Muscle of leg (tissue), 11 donors: Measurements from ENCODE around the gene MARCHF3. TPM values are rescaled to one million over a fixed set of nuclear protein-coding genes. Genes with fewer than 3 reads are reported as not detected.
"Not testable (repeated sequence)": the region's sequence is repeated elsewhere in the genome, so short reads cannot be mapped to it uniquely, and the experiment has no call there.

Source experiments
- DNase-seq: peaks from one replicate; pipeline ENCODE4 v3.0.0; 2013
- H3K27ac ChIP-seq: one replicate; pipeline ENCODE4 v1.5.1; 2013; ENCODE audit warnings: mild to moderate bottlenecking, low read length, control low read depth
- H3K27me3 ChIP-seq: one replicate; pipeline ENCODE4 v1.6.1; 2013; ENCODE audit warnings: low read length; ENCODE audit not compliant: control insufficient read depth, insufficient read depth
- H3K36me3 ChIP-seq: one replicate; pipeline ENCODE4 v1.6.1; 2013; ENCODE audit warnings: low read length; ENCODE audit not compliant: control insufficient read depth, insufficient read depth
- H3K4me1 ChIP-seq: one replicate; pipeline ENCODE4 v1.6.1; 2013; ENCODE audit warnings: low read length; ENCODE audit not compliant: control insufficient read depth, insufficient read depth
- H3K4me3 ChIP-seq: one replicate; pipeline ENCODE4 v1.5.1; 2013; ENCODE audit warnings: low read length, control low read depth
- H3K9me3 ChIP-seq: replicated peaks from 2 replicates; pipeline ENCODE4 v1.6.1; 2013; ENCODE audit warnings: low read depth, low read length; ENCODE audit not compliant: control insufficient read depth
- WGBS: methylation state at CpG from one replicate; pipeline ENCODE4 v1.1.5; 2013; ENCODE audit warnings: missing lambda C conversion rate; ENCODE audit not compliant: insufficient coverage; 5-methylcytosine and 5-hydroxymethylcytosine counted together
- polyA plus RNA-seq, 8 donors: library from polyadenylated mRNA; unstranded; fragments of 120-200 nt; gene quantifications; one replicate each; pipeline versions ENCODE4 v1.2.1 to v1.2.3, GENCODE V29; 2013; ENCODE audit warnings: inconsistent platforms in 1 of 8, low replicate concordance in 1 of 8; ENCODE audit not compliant: insufficient read length in 8 of 8, insufficient read depth in 1 of 8
- total RNA-seq: library from RNA; stranded (reverse); fragments of 120-200 nt; gene quantifications from one replicate; pipeline ENCODE4 v1.2.4, GENCODE V29; 2013

Gene MARCHF3
- total and polyA plus RNA-seq, 9 donors, result 7.0 to 13.1 (median 10.4) TPM

GRCh38 chr5:126855266-126855665 is 175.1 kb downstream of the MARCHF3 start:
- WGBS, result 74% methylated on average over 3 of the region's 8 CpGs
- DNase-seq, result no peak
- Histone ChIP-seq H3K27ac (no peak overlapping the region), H3K27me3 (no peaks in the 10 kb centered on the region), H3K9me3 (no peaks in the 10 kb centered on the region), H3K4me1 (peaks cover 48% of the 10 kb centered on the region), H3K4me3 (no peak overlapping the region), H3K36me3 (no peaks in the 10 kb centered on the region)

- Histone ChIP-seq H3K27ac (no peak overlapping the region), H3K4me1 (peaks cover 48% of the 10 kb centered on the region), H3K4me3 (no peak overlapping the region), H3K9me3 (no peaks in the 10 kb centered on the region), H3K36me3 (no peaks in the 10 kb centered on the region), H3K27me3 (no peaks in the 10 kb centered on the region)
- WGBS, result 92% methylated on average over 19 of the region's 35 CpGs
- DNase-seq, result no peak
These were observed 175.7 kb downstream of the MARCHF3 start for GRCh38 chr5:126854526-126855110.

GRCh38 chr5:126853541-126854307 is 176.6 kb downstream of the MARCHF3 start:
- not testable (repeated sequence) for H3K4me3 ChIP-seq, H3K9me3 ChIP-seq, H3K27me3 ChIP-seq, H3K27ac ChIP-seq, H3K36me3 ChIP-seq, DNase-seq
- peaks cover 48% of the 10 kb centered on the region for H3K4me1 ChIP-seq
- WGBS, result 92% methylated on average over 16 of the region's 27 CpGs

- peak; percentile 63 for DNase-seq
- 43% methylated on average over 4 of the region's 7 CpGs for WGBS
- H3K27ac ChIP-seq, result peak overlapping the region; percentile 83
- H3K27me3 ChIP-seq, result no peaks in the 10 kb centered on the region
- H3K4me3 ChIP-seq, result no peak overlapping the region
- H3K4me1 ChIP-seq, result peaks cover 48% of the 10 kb centered on the region
- H3K9me3 ChIP-seq, result no peaks in the 10 kb centered on the region
- no peaks in the 10 kb centered on the region for H3K36me3 ChIP-seq
These were observed 177.5 kb downstream of the MARCHF3 start for GRCh38 chr5:126852841-126853271.

- DNase-seq, result peak; percentile 93
These were observed 178.2 kb downstream of the MARCHF3 start for GRCh38 chr5:126852091-126852571.

GRCh38 chr5:126851501-126852011 is 178.8 kb downstream of the MARCHF3 start:
- no peaks in the 10 kb centered on the region for H3K27me3 ChIP-seq
- H3K9me3 ChIP-seq, result no peaks in the 10 kb centered on the region
- H3K36me3 ChIP-seq, result no peaks in the 10 kb centered on the region
- DNase-seq, result peak; percentile 97
- H3K4me3 ChIP-seq, result no peak overlapping the region
- peak overlapping the region; percentile 83 for H3K27ac ChIP-seq
- H3K4me1 ChIP-seq, result peaks cover 48% of the 10 kb centered on the region
- WGBS, result 8% methylated on average over 14 of the region's 14 CpGs

More at GRCh38 chr5:126852091-126852571, 178.2 kb downstream of the MARCHF3 start:
- Histone ChIP-seq H3K27me3 (no peaks in the 10 kb centered on the region), H3K27ac (peak overlapping the region; percentile 83), H3K4me1 (peaks cover 48% of the 10 kb centered on the region), H3K4me3 (no peak overlapping the region), H3K9me3 (no peaks in the 10 kb centered on the region), H3K36me3 (no peaks in the 10 kb centered on the region)
- WGBS, result 20% methylated on average over 1 of the region's 4 CpGs

- no CpG with 5 or more reads among the region's 3 CpGs for WGBS
- peaks cover 45% of the 10 kb centered on the region for H3K4me1 ChIP-seq
- DNase-seq, result peak; percentile 26
- no peaks in the 10 kb centered on the region for H3K9me3 ChIP-seq
- no peak overlapping the region for H3K27ac ChIP-seq
- no peak overlapping the region for H3K4me3 ChIP-seq
- no peaks in the 10 kb centered on the region for H3K36me3 ChIP-seq
- no peaks in the 10 kb centered on the region for H3K27me3 ChIP-seq
These were observed 181.2 kb downstream of the MARCHF3 start for GRCh38 chr5:126849101-126849678.

GRCh38 chr5:126848253-126848652 is 182.1 kb downstream of the MARCHF3 start:
- Histone ChIP-seq H3K36me3 (no peaks in the 10 kb centered on the region), H3K27ac (peak overlapping the region; percentile 69), H3K4me3 (no peak overlapping the region), H3K9me3 (no peaks in the 10 kb centered on the region), H3K27me3 (no peaks in the 10 kb centered on the region), H3K4me1 (peaks cover 45% of the 10 kb centered on the region)
- 17% methylated on average over 1 of the region's 8 CpGs for WGBS
- DNase-seq, result no peak

GRCh38 chr5:126847826-126848251 is 182.5 kb downstream of the MARCHF3 start:
- peaks cover 40% of the 10 kb centered on the region for H3K4me1 ChIP-seq
- no peaks in the 10 kb centered on the region for H3K27me3 ChIP-seq
- WGBS, result 63% methylated on average over 2 of the region's 3 CpGs
- H3K9me3 ChIP-seq, result no peaks in the 10 kb centered on the region
- peak overlapping the region; percentile 69 for H3K27ac ChIP-seq
- H3K36me3 ChIP-seq, result no peaks in the 10 kb centered on the region
- no peak overlapping the region for H3K4me3 ChIP-seq
- peak; percentile 87 for DNase-seq

GRCh38 chr5:126847456-126847820 is 182.9 kb downstream of the MARCHF3 start:
- H3K27me3 ChIP-seq, result no peaks in the 10 kb centered on the region
- no CpG with 5 or more reads among the region's 4 CpGs for WGBS
- H3K36me3 ChIP-seq, result no peaks in the 10 kb centered on the region
- H3K4me3 ChIP-seq, result no peak overlapping the region
- H3K27ac ChIP-seq, result peak overlapping the region; percentile 69
- H3K9me3 ChIP-seq, result no peaks in the 10 kb centered on the region
- peak; percentile 54 for DNase-seq
- peaks cover 36% of the 10 kb centered on the region for H3K4me1 ChIP-seq
